ENCODE results near the gene GAB2. TPM values are rescaled to one million over a fixed set of nuclear protein-coding genes. Genes with fewer than 3 reads are reported as not detected.

Gene GAB2
- total RNA-seq, 4 donors from 2014 or later = 8.1 to 18.1 (median 13.4) TPM

DNA sequence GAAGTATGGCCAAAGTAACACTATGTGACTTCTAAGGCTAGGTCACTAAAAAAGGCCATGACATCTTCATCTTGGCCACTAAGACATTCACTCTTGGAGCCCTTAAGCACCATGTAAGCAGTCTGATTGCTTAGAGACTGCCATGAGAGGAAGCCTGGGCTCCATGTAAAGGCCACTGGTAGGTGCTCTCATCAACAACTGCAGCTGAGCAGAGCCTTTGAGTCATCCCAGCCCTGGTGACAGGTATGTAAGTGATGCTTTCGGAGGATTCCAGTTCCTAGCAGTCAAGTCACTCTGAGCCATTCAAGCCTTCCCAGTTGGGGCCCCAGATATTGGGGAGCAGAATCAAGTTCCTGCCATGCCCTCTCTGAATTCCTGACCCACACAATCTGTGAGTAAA, 26.2 kb downstream of the GAB2 start:
- H3K9me3 ChIP-seq = no peaks in the 10 kb centered on the region
- DNase-seq = no peak
- H3K4me1 ChIP-seq = peaks cover 2 to 3% of the 10 kb centered on the region in 2 donors
- no peaks in the 10 kb centered on the region for H3K36me3 ChIP-seq
- H3K27ac ChIP-seq = no peak overlapping the region
- H3K27me3 ChIP-seq = no peaks in the 10 kb centered on the region
- intact Hi-C loops (cut with DNase I) = no loop called here
- TF ChIP-seq, protein P1, sequence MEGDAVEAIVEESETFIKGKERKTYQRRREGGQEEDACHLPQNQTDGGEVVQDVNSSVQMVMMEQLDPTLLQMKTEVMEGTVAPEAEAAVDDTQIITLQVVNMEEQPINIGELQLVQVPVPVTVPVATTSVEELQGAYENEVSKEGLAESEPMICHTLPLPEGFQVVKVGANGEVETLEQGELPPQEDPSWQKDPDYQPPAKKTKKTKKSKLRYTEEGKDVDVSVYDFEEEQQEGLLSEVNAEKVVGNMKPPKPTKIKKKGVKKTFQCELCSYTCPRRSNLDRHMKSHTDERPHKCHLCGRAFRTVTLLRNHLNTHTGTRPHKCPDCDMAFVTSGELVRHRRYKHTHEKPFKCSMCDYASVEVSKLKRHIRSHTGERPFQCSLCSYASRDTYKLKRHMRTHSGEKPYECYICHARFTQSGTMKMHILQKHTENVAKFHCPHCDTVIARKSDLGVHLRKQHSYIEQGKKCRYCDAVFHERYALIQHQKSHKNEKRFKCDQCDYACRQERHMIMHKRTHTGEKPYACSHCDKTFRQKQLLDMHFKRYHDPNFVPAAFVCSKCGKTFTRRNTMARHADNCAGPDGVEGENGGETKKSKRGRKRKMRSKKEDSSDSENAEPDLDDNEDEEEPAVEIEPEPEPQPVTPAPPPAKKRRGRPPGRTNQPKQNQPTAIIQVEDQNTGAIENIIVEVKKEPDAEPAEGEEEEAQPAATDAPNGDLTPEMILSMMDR (IDR thresholded peaks at IDR 0.05) = no peak
- TF ChIP-seq POLR2A (IDR thresholded peaks at IDR 0.05) = no peak
- H3K4me3 ChIP-seq (replicated peaks in 1 of 3) = no peak overlapping the region
- no CpG with 5 or more reads among the region's 1 CpG for WGBS, 2 donors

DNA sequence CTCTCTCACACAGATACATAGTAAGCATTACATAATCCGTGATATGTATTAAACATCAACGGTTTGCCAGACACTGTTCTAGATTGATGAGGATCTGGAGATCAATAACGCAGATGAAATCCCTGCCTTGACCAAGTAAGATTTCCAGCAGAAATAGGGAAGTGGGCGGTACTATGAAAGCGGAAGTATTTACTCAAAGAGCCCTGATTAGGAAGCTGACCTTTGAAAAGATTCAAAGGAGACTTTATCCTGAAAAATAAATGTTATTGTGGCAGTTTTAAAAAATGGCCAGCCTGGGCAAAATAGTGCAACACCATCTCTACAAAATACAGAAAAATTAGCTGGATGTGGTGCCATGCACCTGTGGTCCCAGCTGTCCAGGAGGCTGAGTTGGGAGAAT, 26.8 kb downstream of the GAB2 start:
- Histone ChIP-seq H3K9me3 (no peaks in the 10 kb centered on the region), H3K27ac (no peak overlapping the region), H3K27me3 (no peaks in the 10 kb centered on the region), H3K4me3 (replicated peaks in 1 of 3) (no peak overlapping the region), H3K36me3 (no peaks in the 10 kb centered on the region), H3K4me1 (peaks cover 3 to 4% of the 10 kb centered on the region in 2 donors)
- TF ChIP-seq, protein P1 (IDR thresholded peaks at IDR 0.05) = no peak
- TF ChIP-seq POLR2A (IDR thresholded peaks at IDR 0.05) = no peak
- 91 to 92% methylated on average over 5 of the region's 5 CpGs for WGBS, 2 donors
- intact Hi-C loops (cut with DNase I) = no loop called here
- DNase-seq = no peak

DNA sequence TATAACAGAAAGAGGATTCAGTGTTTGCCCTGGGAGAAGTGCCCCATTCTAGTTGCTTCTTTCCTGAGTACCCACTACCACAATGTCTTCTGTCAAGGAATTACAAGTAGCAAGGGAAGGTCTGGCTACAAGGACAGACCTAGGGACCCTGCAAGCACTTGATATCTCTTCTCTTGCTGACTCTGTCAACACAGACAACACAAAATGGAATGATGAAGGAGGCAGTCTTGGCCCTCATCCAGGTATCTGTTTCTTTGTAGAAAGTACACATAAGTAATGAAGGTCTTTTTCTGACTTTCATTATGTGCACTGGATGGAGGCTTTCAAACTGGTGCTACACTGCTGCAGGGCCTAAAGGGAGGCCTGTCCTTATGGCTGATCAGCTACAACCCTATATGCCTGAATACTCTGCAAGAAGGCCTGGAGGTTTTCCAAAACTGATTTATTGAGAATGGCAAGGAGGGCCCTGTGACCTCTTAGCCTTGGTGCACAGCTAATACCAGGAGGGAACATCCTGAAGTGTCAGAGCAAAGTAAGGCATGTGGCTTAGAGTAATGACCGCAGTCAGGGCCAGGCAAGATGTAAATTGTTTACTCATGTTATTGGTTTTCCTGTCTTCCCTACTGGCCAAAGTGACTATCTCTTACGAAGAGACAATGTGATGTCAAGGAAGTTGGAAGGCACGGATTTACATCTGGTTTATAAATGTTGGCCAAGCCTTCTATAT, 31.2 kb downstream of the GAB2 start:
- no peak overlapping the region for H3K27ac ChIP-seq
- H3K36me3 ChIP-seq = no peaks in the 10 kb centered on the region
- H3K4me3 ChIP-seq (replicated peaks in 1 of 3) = no peak overlapping the region
- TF ChIP-seq POLR2A (IDR thresholded peaks at IDR 0.05) = no peak
- TF ChIP-seq, protein P1 (IDR thresholded peaks at IDR 0.05) = no peak
- intact Hi-C loops (cut with DNase I) = no loop called here
- DNase-seq = no peak
- H3K27me3 ChIP-seq = no peaks in the 10 kb centered on the region
- H3K9me3 ChIP-seq = no peaks in the 10 kb centered on the region
- 86 to 89% methylated on average over 3 of the region's 3 CpGs for WGBS, 2 donors
- peaks cover 3 to 4% of the 10 kb centered on the region in 2 donors for H3K4me1 ChIP-seq

DNA sequence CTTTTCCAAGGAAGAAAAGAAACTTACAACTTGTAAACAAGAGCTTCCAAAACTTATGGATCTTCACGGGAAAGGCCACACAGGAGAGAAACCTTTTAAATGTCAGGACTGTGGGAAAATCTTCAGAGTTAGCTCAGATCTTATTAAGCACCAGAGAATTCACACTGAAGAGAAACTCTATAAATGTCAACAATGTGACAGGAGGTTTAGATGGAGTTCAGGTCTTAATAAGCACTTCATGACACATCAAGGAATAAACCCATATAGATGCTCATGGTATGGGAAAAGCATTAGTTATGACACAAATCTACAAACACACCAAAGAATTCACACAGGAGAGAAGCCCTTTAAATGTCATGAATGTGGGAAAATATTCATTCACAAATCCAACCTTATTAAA, 32.4 kb downstream of the GAB2 start:
- H3K27me3 ChIP-seq = no peaks in the 10 kb centered on the region
- 92 to 98% methylated on average over 1 of the region's 1 CpG for WGBS, 2 donors
- H3K27ac ChIP-seq = no peak overlapping the region
- intact Hi-C loops (cut with DNase I) = no loop called here
- DNase-seq = no peak
- H3K36me3 ChIP-seq = no peaks in the 10 kb centered on the region
- H3K4me1 ChIP-seq = peaks cover 3 to 4% of the 10 kb centered on the region in 2 donors
- no peak overlapping the region for H3K4me3 ChIP-seq (replicated peaks in 1 of 3)
- TF ChIP-seq, protein P1 (IDR thresholded peaks at IDR 0.05) = no peak
- no peaks in the 10 kb centered on the region for H3K9me3 ChIP-seq

DNA sequence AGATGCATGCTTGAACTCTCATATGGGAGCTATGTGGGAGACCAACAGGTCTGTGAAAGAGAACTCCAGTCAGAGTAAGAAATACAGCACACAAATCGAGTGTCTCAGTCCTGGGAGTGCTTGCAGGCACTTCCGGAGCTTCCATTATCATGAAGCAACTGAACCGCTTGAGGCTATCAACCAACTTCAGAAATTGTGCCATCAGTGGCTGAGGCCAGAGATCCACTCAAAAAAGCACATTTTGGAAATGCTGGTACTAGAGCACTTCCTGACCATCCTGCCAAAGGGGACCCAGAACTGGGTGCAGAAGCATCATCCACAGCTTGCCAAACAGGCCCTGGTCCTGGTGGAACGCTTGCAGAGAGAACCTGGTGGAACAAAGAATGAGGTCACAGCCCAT, 33.4 kb downstream of the GAB2 start:
- H3K9me3 ChIP-seq = no peaks in the 10 kb centered on the region
- no peak overlapping the region for H3K27ac ChIP-seq
- DNase-seq = no peak
- TF ChIP-seq, protein P1 (IDR thresholded peaks at IDR 0.05) = no peak
- TF ChIP-seq POLR2A (IDR thresholded peaks at IDR 0.05) = no peak
- H3K27me3 ChIP-seq = no peaks in the 10 kb centered on the region
- intact Hi-C loops (cut with DNase I) = no loop called here
- peaks cover 3 to 4% of the 10 kb centered on the region in 2 donors for H3K4me1 ChIP-seq
- 82 to 86% methylated on average over 4 of the region's 4 CpGs for WGBS, 2 donors
- H3K36me3 ChIP-seq = no peaks in the 10 kb centered on the region
- no peak overlapping the region for H3K4me3 ChIP-seq (replicated peaks in 1 of 3)

Measured in thyroid gland (tissue), 4 donors.